Measurements from ENCODE around the gene HUNK. TPM values are rescaled to one million over a fixed set of nuclear protein-coding genes. Genes with fewer than 3 reads are reported as not detected.

HUNK gene
- total and polyA plus RNA-seq, 2 of the 8 experiments (the other 6 are each of a cell fraction or from before 2014, with no cell fraction given), result 1.9 to 10.2 TPM

DNA sequence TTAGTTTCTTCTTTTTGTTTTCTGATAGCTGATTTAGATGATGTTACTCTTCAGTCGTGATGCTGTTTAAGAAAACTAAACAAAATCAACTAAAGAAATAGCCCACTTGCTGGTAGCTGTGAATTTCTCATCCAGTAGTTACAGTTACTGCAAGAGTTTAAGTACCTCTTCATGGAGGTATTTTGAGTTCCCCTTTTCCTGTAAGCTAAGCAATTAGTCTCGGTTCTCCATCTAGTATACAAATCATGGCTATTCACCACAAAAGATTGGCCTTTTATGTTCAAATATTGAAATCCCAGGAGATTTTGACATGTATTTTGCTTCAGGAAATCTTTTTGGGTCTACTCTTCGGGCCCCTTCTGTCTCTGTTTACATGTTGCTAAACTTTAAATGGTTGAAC is 31.1 kb downstream of the HUNK start:
- 0 out of 4 replicates have a peak, but pooled peaks cover 0 to 4% of the 10 kb centered on the region in 2 experiments for H3K79me2 ChIP-seq (ENCODE audit: control insufficient read depth in 1 of 2, insufficient read depth in 2 of 2, low read length in 2 of 2)
- no peak overlapping the region for H3K27ac ChIP-seq (ENCODE audit: low read depth, low read length)
- FAIRE-seq, result no peak
- no peak overlapping the region for H3K14ac ChIP-seq (ENCODE audit: insufficient read length)
- H3K18ac ChIP-seq (ENCODE audit: extremely low read depth, low read length), result no peak overlapping the region
- H3K4ac ChIP-seq (replicated peaks; ENCODE audit: insufficient read length, low read depth, low read length), result no peak overlapping the region
- no peaks in the 10 kb centered on the region for H4K20me1 ChIP-seq (replicated peaks in 1 of 2; ENCODE audit: control insufficient read depth in 1 of 2, insufficient read depth in 2 of 2, low read length in 2 of 2)
- H4K8ac ChIP-seq (ENCODE audit: extremely low read depth, insufficient read depth, low read length), result no peak overlapping the region
- ChIA-PET CTCF (ENCODE audit: partially characterized antibody) (no interaction called here), POLR2A (ENCODE audit: partially characterized antibody) (interaction anchor here (2.5 kb wide), 1 partner anchor 11 kb away, joined by 8 read pairs; no protein-coding TSS in a partner anchor)
- H3K23ac ChIP-seq (ENCODE audit: insufficient read length), result no peak overlapping the region
- H2BK120ac ChIP-seq (replicated peaks; ENCODE audit: low read depth, low read length), result no peak overlapping the region
- no peaks in the 10 kb centered on the region for H3K9me3 ChIP-seq (ENCODE audit: insufficient read depth in 2 of 2, low read depth in 1 of 2, low read length in 1 of 2)
- H3K56ac ChIP-seq (replicated peaks; ENCODE audit: insufficient read length, low read depth, low read length), result no peak overlapping the region
- H2BK12ac ChIP-seq (ENCODE audit: low read depth, low read length), result no peak overlapping the region
- H2BK15ac ChIP-seq (ENCODE audit: low read length), result no peak overlapping the region
- H3K79me1 ChIP-seq (ENCODE audit: low read depth, low read length), result no peaks in the 10 kb centered on the region
- H2BK20ac ChIP-seq (ENCODE audit: low read length), result no peak overlapping the region
- no peak overlapping the region for H3K4me3 ChIP-seq (ENCODE audit: extremely low read depth in 1 of 4, insufficient read depth in 2 of 4, low read depth in 3 of 4, low read length in 4 of 4)
- H3K23me2 ChIP-seq (ENCODE audit: low read depth, low read length), result peaks cover 5% of the 10 kb centered on the region; the same call in 1 of the 2 replicates
- H4K5ac ChIP-seq (ENCODE audit: insufficient read length, low read depth, low read length), result no peak overlapping the region
- TF ChIP-seq SIX5 (IDR thresholded peaks at IDR 0.05; ENCODE audit: low read depth, low read length) (no peak), TBP (IDR thresholded peaks at IDR 0.05; ENCODE audit: low read depth, low read length) (no peak), TAF1 (IDR thresholded peaks at IDR 0.05; ENCODE audit: low read depth, low read length) (no peak), RXRA (IDR thresholded peaks at IDR 0.05; ENCODE audit: insufficient read depth, low read depth, low read length) (no peak), NRF1 (IDR thresholded peaks at IDR 0.05; ENCODE audit: low read depth, low read length) (no peak), BCL11A (IDR thresholded peaks at IDR 0.05; ENCODE audit: low read depth in 2 of 2, low read length in 2 of 2) (no peak), MAFK (IDR thresholded peaks at IDR 0.05; ENCODE audit: low read depth, low read length) (no peak), RBBP5 (IDR thresholded peaks at IDR 0.05; ENCODE audit: borderline replicate concordance, low read depth, low read length) (no peak), SIN3A (conservative IDR thresholded peaks at IDR 0.05 in 1 of 2, IDR thresholded peaks at IDR 0.05 in 1 of 2; ENCODE audit: low read depth in 1 of 2, low read length in 2 of 2) (no peak), KDM4A (IDR thresholded peaks at IDR 0.05; ENCODE audit: low read depth, low read length, severe bottlenecking) (no peak), E2F6 (IDR thresholded peaks at IDR 0.05) (no peak)
- H2AFZ ChIP-seq (ENCODE audit: low read length), result no peak overlapping the region
- no peak overlapping the region for H2BK5ac ChIP-seq (ENCODE audit: low read depth, low read length)
- H3K27me3 ChIP-seq (replicated peaks in 1 of 4; ENCODE audit: control insufficient read depth in 3 of 4, extremely low read depth in 1 of 4, insufficient read depth in 3 of 4, low read length in 3 of 4), result no peaks in the 10 kb centered on the region
- no peak overlapping the region for H3K9ac ChIP-seq (replicated peaks in 1 of 4; ENCODE audit: extremely low read depth in 1 of 4, low read depth in 3 of 4, low read length in 3 of 4)
- no peak overlapping the region for H3K4me2 ChIP-seq (ENCODE audit: insufficient read depth in 1 of 2, low read depth in 2 of 2, low read length in 2 of 2)
- H3K4me1 ChIP-seq (replicated peaks in 1 of 4; ENCODE audit: control insufficient read depth in 3 of 4, insufficient read depth in 4 of 4, low read length in 3 of 4), result peaks cover 0 to 9% (median 4%) of the 10 kb centered on the region in 4 experiments; a peak in 5 of 7 replicates
- H4K91ac ChIP-seq (replicated peaks; ENCODE audit: insufficient read length, low read length), result no peak overlapping the region
- no peak for DNase-seq (ENCODE audit: low read depth in 1 of 2, low spot score in 2 of 2)
- 82% methylated on average over 3 of the region's 3 CpGs; no CpG with 5 or more reads in 1 of the 2 experiments for WGBS, 2 experiments (ENCODE audit: extremely low coverage in 1 of 2, insufficient coverage in 1 of 2, insufficient read length in 1 of 2, insufficient replicate concordance in 2 of 2, low coverage in 1 of 2, low lambda C conversion rate in 2 of 2, missing lambda C conversion rate in 1 of 2)
- H3K36me3 ChIP-seq (ENCODE audit: control insufficient read depth in 2 of 4, insufficient read depth in 4 of 4, low read length in 3 of 4), result no peaks in the 10 kb centered on the region
- no peak overlapping the region for H2AK5ac ChIP-seq (ENCODE audit: low read depth, low read length)
